Psoas muscle (tissue), 8 donors: Measurements from ENCODE around the gene TPO. TPM values are rescaled to one million over a fixed set of nuclear protein-coding genes. Genes with fewer than 3 reads are reported as not detected.

ENCODE experiments used
- ATAC-seq, 4 donors: fragments of 200-7000 bp; cut with Tn5 transposase; one replicate each; pipeline ENCODE4 v1.9.1; 2020; ENCODE audit warnings: moderate library complexity in 3 of 4, mild to moderate bottlenecking in 2 of 4
- DNase-seq, 2 donors: peaks; one replicate each; pipeline ENCODE4 v3.0.0-alpha.2; 2020
- H3K27ac ChIP-seq: fragments of 200-600 bp; one replicate; pipeline ENCODE4 v1.8.0; 2022
- H3K27me3 ChIP-seq, 3 donors: fragments of 200-600 bp in 1 of 3; one replicate each; pipeline versions ENCODE4 v1.6.1 to v1.8.0; 2013 to 2022; ENCODE audit warnings: low read length in 2 of 3, mild to moderate bottlenecking in 2 of 3, moderate library complexity in 1 of 3; ENCODE audit not compliant: insufficient read depth in 3 of 3
- H3K36me3 ChIP-seq, 2 donors: fragments of 200-600 bp in 1 of 2; one replicate each; pipeline versions ENCODE4 v1.6.1 to v1.8.0; 2013 to 2022; ENCODE audit warnings: low read depth in 1 of 2, mild to moderate bottlenecking in 1 of 2, moderate library complexity in 1 of 2; ENCODE audit not compliant: insufficient read depth in 1 of 2
- H3K4me1 ChIP-seq: fragments of 200-600 bp; one replicate; pipeline ENCODE4 v1.8.0; 2022
- H3K4me3 ChIP-seq: fragments of 200-600 bp; one replicate; pipeline ENCODE4 v1.8.0; 2022; ENCODE audit warnings: mild to moderate bottlenecking
- H3K9me3 ChIP-seq: fragments of 200-600 bp; one replicate; pipeline ENCODE4 v1.8.0; 2022
- WGBS, 3 donors: extraction: QIAGEN DNeasy Blood & Tissue Kit; methylation state at CpG; one replicate each; pipeline versions ENCODE4 v1.1.6 to v1.1.7; 2013; 5-methylcytosine and 5-hydroxymethylcytosine counted together
- intact Hi-C, 2 donors: fragments of 100-400 bp; cut with DNase I; formaldehyde crosslinking; loops; one replicate each; pipeline versions ENCODE4 v1.11.0 to v1.14.2; 2022
- polyA plus RNA-seq, 3 donors: library from polyadenylated mRNA; stranded (reverse); fragments of 200-250 nt; gene quantifications; one replicate each; pipeline ENCODE4 v1.2.3, GENCODE V29; 2013
- total RNA-seq, 4 donors: library from RNA; stranded (reverse); fragmentation: NEBNext Ultra II Directional in 2 of 4; extraction: Animal tissue kit (Norgen Biotek cat#: 25700) in 2 of 4; gene quantifications; one replicate each; pipeline versions ENCODE4 v1.2.1 to v1.2.4, GENCODE V29; 2021 to 2023
- TF ChIP-seq, protein P1 (sequence below): fragments of 200-600 bp; IDR thresholded peaks from one replicate; pipeline ENCODE4 v1.8.0; 2022; ENCODE audit warnings: antibody characterized with exemption
- donor health status: healthy with polysubstance abuse.
- donor health status: DM: no; HTN: no; CAD: no; lungs with moderate emphysema.
- donor health status: Bipolar disorder and iron deficiency.
- donor health status: healthy.
- donor health status: DM: yes; HTN: yes; CAD: no.
- donor health status: DM: no; HTN: no; CAD: no.
- donor health status: DM: no; HTN: no; CAD: no.
- donor health status: DM: yes; HTN: yes; CAD: no.

Gene TPO
- total and polyA plus RNA-seq, 7 donors = 2.1 to 4.5 (median 3.8) TPM

DNA sequence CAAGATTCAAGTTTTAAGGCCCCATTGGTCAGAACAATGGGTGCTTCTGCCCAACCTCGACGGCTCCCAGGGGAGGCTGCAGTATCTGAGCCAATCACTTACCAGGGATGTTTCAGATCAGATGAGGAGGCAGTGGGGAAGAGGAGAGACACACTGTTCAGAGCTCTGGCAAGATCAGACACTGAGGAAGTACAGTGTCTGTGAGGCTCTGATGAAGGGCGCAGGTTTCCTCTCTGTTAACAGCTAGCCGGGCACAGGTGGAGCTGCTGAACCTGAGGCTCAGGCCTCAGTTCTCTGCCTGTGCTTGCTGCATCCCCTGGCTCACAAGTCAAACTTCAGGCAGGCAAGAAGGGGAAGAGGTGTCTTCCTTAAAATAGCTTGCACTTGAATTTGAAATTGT is 69.7 kb downstream of the TPO start:
- WGBS, 3 donors = 86 to 92% (median 87%) methylated on average over 4 of the region's 4 CpGs
- Histone ChIP-seq H3K27ac (no peak overlapping the region), H3K4me1 (no peaks in the 10 kb centered on the region), H3K4me3 (no peak overlapping the region), H3K9me3 (no peaks in the 10 kb centered on the region), H3K36me3 (no peaks in the 10 kb centered on the region), H3K27me3 (no peaks in the 10 kb centered on the region)
- intact Hi-C loops = no loop called here
- ATAC-seq (no peak), DNase-seq (no peak)
- TF ChIP-seq, protein P1, sequence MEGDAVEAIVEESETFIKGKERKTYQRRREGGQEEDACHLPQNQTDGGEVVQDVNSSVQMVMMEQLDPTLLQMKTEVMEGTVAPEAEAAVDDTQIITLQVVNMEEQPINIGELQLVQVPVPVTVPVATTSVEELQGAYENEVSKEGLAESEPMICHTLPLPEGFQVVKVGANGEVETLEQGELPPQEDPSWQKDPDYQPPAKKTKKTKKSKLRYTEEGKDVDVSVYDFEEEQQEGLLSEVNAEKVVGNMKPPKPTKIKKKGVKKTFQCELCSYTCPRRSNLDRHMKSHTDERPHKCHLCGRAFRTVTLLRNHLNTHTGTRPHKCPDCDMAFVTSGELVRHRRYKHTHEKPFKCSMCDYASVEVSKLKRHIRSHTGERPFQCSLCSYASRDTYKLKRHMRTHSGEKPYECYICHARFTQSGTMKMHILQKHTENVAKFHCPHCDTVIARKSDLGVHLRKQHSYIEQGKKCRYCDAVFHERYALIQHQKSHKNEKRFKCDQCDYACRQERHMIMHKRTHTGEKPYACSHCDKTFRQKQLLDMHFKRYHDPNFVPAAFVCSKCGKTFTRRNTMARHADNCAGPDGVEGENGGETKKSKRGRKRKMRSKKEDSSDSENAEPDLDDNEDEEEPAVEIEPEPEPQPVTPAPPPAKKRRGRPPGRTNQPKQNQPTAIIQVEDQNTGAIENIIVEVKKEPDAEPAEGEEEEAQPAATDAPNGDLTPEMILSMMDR = no peak

DNA sequence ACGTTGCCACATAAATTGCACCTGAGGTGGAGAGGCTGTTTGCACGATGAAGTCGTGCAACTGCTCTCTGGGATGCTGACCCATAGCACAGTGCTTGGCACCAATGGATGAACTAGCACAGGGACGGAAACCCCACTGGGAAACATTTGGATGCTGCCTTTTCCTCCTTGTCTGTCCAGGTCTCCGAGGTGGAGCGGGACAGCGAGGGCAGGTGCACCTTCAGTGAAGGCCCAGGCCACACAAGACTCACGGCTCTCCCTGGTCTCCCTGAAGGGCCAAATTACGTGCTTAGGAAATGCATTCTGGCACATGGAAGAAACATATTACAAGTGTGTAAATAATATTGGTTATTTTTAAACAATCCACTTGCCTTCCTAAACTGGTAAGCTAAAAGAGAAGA is 70.3 kb downstream of the TPO start:
- Histone ChIP-seq H3K4me3 (no peak overlapping the region), H3K27ac (no peak overlapping the region), H3K9me3 (no peaks in the 10 kb centered on the region), H3K27me3 (no peaks in the 10 kb centered on the region), H3K36me3 (no peaks in the 10 kb centered on the region), H3K4me1 (no peaks in the 10 kb centered on the region)
- DNase-seq (no peak), ATAC-seq (no peak)
- 80 to 86% (median 81%) methylated on average over 9 of the region's 9 CpGs for WGBS, 3 donors
- intact Hi-C loops = no loop called here
- TF ChIP-seq, protein P1 = no peak

DNA sequence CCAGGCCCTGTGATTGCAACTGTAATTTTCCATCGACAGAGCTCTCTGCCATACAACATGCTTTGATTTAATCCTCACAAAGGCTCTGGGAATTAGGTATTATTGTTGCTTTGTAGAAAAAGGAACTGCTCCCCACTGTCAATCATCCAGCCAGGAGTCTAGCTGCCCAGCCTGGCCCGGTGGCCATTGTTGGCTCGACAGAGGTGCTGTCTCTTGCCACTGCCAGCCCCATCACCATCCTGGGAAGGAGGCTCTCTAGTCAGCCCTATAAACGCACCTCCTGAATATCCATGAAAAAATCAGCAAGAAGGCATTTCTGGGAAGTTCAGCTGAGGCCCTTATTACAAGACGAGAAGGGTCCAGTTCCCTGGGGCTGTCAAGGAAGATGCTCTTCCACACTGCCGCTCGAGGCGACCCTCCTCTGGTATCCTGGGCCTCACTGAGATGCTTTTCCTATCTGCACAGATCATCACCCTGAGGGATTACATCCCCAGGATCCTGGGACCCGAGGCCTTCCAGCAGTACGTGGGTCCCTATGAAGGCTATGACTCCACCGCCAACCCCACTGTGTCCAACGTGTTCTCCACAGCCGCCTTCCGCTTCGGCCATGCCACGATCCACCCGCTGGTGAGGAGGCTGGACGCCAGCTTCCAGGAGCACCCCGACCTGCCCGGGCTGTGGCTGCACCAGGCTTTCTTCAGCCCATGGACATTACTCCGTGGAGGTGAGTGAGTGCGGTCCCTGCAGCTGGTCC is 71.0 kb downstream of the TPO start:
- H3K27ac ChIP-seq = no peak overlapping the region
- WGBS, 3 donors = 89 to 92% (median 89%) methylated on average over 22 of the region's 22 CpGs
- no peak overlapping the region for H3K4me3 ChIP-seq
- H3K36me3 ChIP-seq = no peaks in the 10 kb centered on the region
- intact Hi-C loops = no loop called here
- H3K9me3 ChIP-seq = no peaks in the 10 kb centered on the region
- no peaks in the 10 kb centered on the region for H3K27me3 ChIP-seq
- ATAC-seq (no peak), DNase-seq (no peak)
- TF ChIP-seq, protein P1 = no peak
- no peaks in the 10 kb centered on the region for H3K4me1 ChIP-seq

DNA sequence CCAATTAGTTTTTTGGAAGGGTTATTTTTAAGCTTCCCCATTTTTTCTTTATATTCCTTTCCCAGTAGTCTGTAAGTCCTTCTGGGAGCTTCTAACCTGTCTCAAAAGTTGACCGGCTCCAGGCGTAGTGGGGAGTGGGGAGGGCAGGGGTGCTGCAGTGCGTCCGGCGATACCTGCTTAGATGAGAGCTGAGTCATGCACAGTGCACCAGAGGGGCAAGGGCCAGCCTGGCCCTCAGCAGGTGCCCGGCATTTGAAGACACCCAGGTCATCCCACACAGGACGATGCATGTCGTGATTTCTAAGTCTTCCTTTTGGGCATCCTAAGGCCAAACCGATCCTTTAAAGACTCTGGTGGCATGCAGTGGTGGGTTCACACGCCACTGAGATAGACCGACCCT is 73.4 kb downstream of the TPO start:
- WGBS, 3 donors = 86 to 96% (median 94%) methylated on average over 11 of the region's 11 CpGs
- ATAC-seq = no peak
- Histone ChIP-seq H3K4me3 (no peak overlapping the region), H3K27me3 (no peaks in the 10 kb centered on the region), H3K9me3 (no peaks in the 10 kb centered on the region), H3K36me3 (no peaks in the 10 kb centered on the region), H3K4me1 (no peaks in the 10 kb centered on the region), H3K27ac (no peak overlapping the region)
- no peak for DNase-seq
- TF ChIP-seq, protein P1 = no peak
- intact Hi-C loops = no loop called here

- Histone ChIP-seq H3K27ac (no peak overlapping the region), H3K27me3 (no peaks in the 10 kb centered on the region), H3K4me3 (no peak overlapping the region), H3K36me3 (no peaks in the 10 kb centered on the region), H3K9me3 (no peaks in the 10 kb centered on the region), H3K4me1 (no peaks in the 10 kb centered on the region)
- TF ChIP-seq, protein P1 = no peak
- 74 to 84% (median 76%) methylated on average over 9 of the region's 9 CpGs for WGBS, 3 donors
- intact Hi-C loops = no loop called here
- ATAC-seq = no peak
- no peak for DNase-seq
Observed at GRCh38 chr2:1487758-1488157, 74.5 kb downstream of the TPO start.
